Mucosa of rectum (tissue), 2 donors: ENCODE results near the gene KRT78.

ENCODE experiments used
- H3K27ac ChIP-seq, 2 donors: one replicate each; pipeline ENCODE4 v1.7.0; 2013; ENCODE audit warnings: inconsistent platforms in 2 of 2, low read depth in 2 of 2, low read length in 2 of 2
- H3K27me3 ChIP-seq, 2 donors: one replicate each; pipeline ENCODE4 v1.7.0; 2013; ENCODE audit warnings: low read length in 2 of 2; ENCODE audit not compliant: control insufficient read depth in 2 of 2, insufficient read depth in 2 of 2
- H3K36me3 ChIP-seq, 2 donors: one replicate each; pipeline ENCODE4 v1.7.0; 2013; ENCODE audit warnings: low read length in 2 of 2; ENCODE audit not compliant: control insufficient read depth in 2 of 2, insufficient read depth in 2 of 2
- H3K4me1 ChIP-seq, 2 donors: one replicate each; pipeline ENCODE4 v1.7.0; 2013; ENCODE audit warnings: low read length in 2 of 2, mild to moderate bottlenecking in 1 of 2; ENCODE audit not compliant: control insufficient read depth in 2 of 2, insufficient read depth in 2 of 2
- H3K4me3 ChIP-seq, 2 donors: one replicate each; pipeline ENCODE4 v1.7.0; 2013; ENCODE audit warnings: low read length in 2 of 2
- H3K9ac ChIP-seq, 2 donors: one replicate each; pipeline ENCODE4 v1.7.0; 2013; ENCODE audit warnings: low read length in 2 of 2, low read depth in 1 of 2, mild to moderate bottlenecking in 1 of 2
- H3K9me3 ChIP-seq, 2 donors: one replicate each; pipeline ENCODE4 v1.7.0; 2013; ENCODE audit warnings: low read length in 2 of 2; ENCODE audit not compliant: control insufficient read depth in 2 of 2
- donor health status: healthy.
- donor health status: Normal muscosa, but diverticular disease.

Gene KRT78

GRCh38 chr12:52838609-52839435 lies 10.0 kb downstream of the KRT78 start:
- no peaks in the 10 kb centered on the region for H3K4me1 ChIP-seq
- no peaks in the 10 kb centered on the region for H3K9me3 ChIP-seq
- H3K4me3 ChIP-seq, result no peak overlapping the region
- no peak overlapping the region for H3K9ac ChIP-seq
- H3K36me3 ChIP-seq, result no peaks in the 10 kb centered on the region
- H3K27me3 ChIP-seq, result no peaks in the 10 kb centered on the region
- no peak overlapping the region for H3K27ac ChIP-seq

- H3K27me3 ChIP-seq, result no peaks in the 10 kb centered on the region
These were observed 10.8 kb downstream of the KRT78 start for GRCh38 chr12:52837781-52838608.

GRCh38 chr12:52837413-52837741 lies 11.4 kb downstream of the KRT78 start:
- H3K27ac ChIP-seq, result no peak overlapping the region
- H3K9ac ChIP-seq, result no peak overlapping the region
- no peaks in the 10 kb centered on the region for H3K27me3 ChIP-seq
- no peaks in the 10 kb centered on the region for H3K36me3 ChIP-seq
- no peak overlapping the region for H3K4me3 ChIP-seq
- H3K4me1 ChIP-seq, result no peaks in the 10 kb centered on the region
- no peaks in the 10 kb centered on the region for H3K9me3 ChIP-seq

More at GRCh38 chr12:52837781-52838608, 10.8 kb downstream of the KRT78 start:
- Histone ChIP-seq H3K4me1 (no peaks in the 10 kb centered on the region), H3K27ac (no peak overlapping the region), H3K9me3 (no peaks in the 10 kb centered on the region), H3K36me3 (no peaks in the 10 kb centered on the region), H3K9ac (no peak overlapping the region), H3K4me3 (no peak overlapping the region)

- Histone ChIP-seq H3K27me3 (no peaks in the 10 kb centered on the region), H3K4me1 (no peaks in the 10 kb centered on the region), H3K27ac (no peak overlapping the region), H3K9me3 (no peaks in the 10 kb centered on the region), H3K4me3 (no peak overlapping the region), H3K9ac (no peak overlapping the region), H3K36me3 (no peaks in the 10 kb centered on the region)
These were observed 12.0 kb downstream of the KRT78 start for GRCh38 chr12:52836491-52837412.

GRCh38 chr12:52836042-52836466 lies 12.7 kb downstream of the KRT78 start:
- H3K27ac ChIP-seq, result no peak overlapping the region

GRCh38 chr12:52835271-52836041 lies 13.3 kb downstream of the KRT78 start:
- no peaks in the 10 kb centered on the region for H3K9me3 ChIP-seq
- H3K27me3 ChIP-seq, result no peaks in the 10 kb centered on the region
- no peaks in the 10 kb centered on the region for H3K4me1 ChIP-seq
- no peak overlapping the region for H3K9ac ChIP-seq
- no peak overlapping the region for H3K4me3 ChIP-seq
- no peaks in the 10 kb centered on the region for H3K36me3 ChIP-seq
- no peak overlapping the region for H3K27ac ChIP-seq

More at GRCh38 chr12:52836042-52836466, 12.7 kb downstream of the KRT78 start:
- H3K4me3 ChIP-seq, result no peak overlapping the region
- H3K4me1 ChIP-seq, result no peaks in the 10 kb centered on the region
- no peaks in the 10 kb centered on the region for H3K36me3 ChIP-seq
- H3K9ac ChIP-seq, result no peak overlapping the region
- H3K9me3 ChIP-seq, result no peaks in the 10 kb centered on the region
- no peaks in the 10 kb centered on the region for H3K27me3 ChIP-seq

GRCh38 chr12:52834727-52835001 lies 14.1 kb downstream of the KRT78 start:
- Histone ChIP-seq H3K27me3 (no peaks in the 10 kb centered on the region), H3K4me1 (no peaks in the 10 kb centered on the region), H3K27ac (no peak overlapping the region), H3K9ac (no peak overlapping the region), H3K4me3 (no peak overlapping the region), H3K9me3 (no peaks in the 10 kb centered on the region), H3K36me3 (no peaks in the 10 kb centered on the region)

- Histone ChIP-seq H3K4me1 (no peaks in the 10 kb centered on the region), H3K27ac (no peak within 1 kb of the TSS), H3K27me3 (no peaks in the 10 kb centered on the region), H3K9me3 (no peaks in the 10 kb centered on the region), H3K36me3 (no peaks in the 10 kb centered on the region), H3K9ac (no peak within 1 kb of the TSS), H3K4me3 (no peak within 1 kb of the TSS)
These were observed 14.7 kb downstream of the KRT78 start, which contains the start of gene KRT79 for GRCh38 chr12:52833922-52834726. Gene KRT79, minus strand, starts transcription at chr12:52834311. Its CDS starts 51 bp downstream, at chr12:52834260.
